ENCODE results near the gene MYH8.

DNA sequence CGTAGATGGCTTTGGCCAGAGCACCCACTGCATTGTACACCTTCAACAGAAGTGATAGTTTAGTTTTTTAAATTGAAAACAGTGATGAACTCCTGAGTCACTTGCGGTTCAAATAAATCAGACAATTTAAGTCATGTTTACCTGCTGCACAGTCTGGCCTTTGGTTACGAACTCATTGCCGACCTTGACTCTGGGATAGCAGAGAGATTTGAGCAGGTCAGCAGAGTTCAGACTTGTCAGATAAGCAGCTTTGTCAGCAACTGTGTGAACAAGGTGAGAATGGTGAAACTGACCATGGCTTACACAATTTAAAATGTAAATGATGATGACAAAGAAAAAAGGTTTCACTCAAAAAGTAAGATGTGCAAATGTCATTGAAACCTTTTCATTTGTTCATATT lies 38.3 kb upstream of the MYH8 start:
- TF ChIP-seq REST (IDR thresholded peaks at IDR 0.05; ENCODE audit: low read depth, low read length) (no peak), MXI1 (IDR thresholded peaks at IDR 0.05; ENCODE audit: low read depth, low read length) (no peak), CTCF (IDR thresholded peaks at IDR 0.05) (no peak), ELF1 (IDR thresholded peaks at IDR 0.05) (no peak)
